Heart left ventricle (tissue), 16 donors: ENCODE data around the gene GADL1. TPM values are rescaled to one million over a fixed set of nuclear protein-coding genes. Genes with fewer than 3 reads are reported as not detected.
A peak's percentile ranks its signal among the peaks of the same experiment; 100 is the strongest.

Experiments
- ATAC-seq, 4 donors: fragments of 200-7000 bp; cut with Tn5 transposase; one replicate each; pipeline ENCODE4 v1.9.1; 2020 to 2022; ENCODE audit warnings: moderate library complexity in 4 of 4, mild to moderate bottlenecking in 3 of 4, moderate number of reproducible peaks in 1 of 4
- DNase-seq, 5 donors: peaks; one replicate each; pipeline ENCODE4 v3.0.0-alpha.2; 2020
- H3K27ac ChIP-seq, 12 donors: fragments of 200-600 bp; sonication (generic) in 4 of 12; one replicate each; pipeline versions ENCODE4 v1.5.0 to v1.8.0; 2016 to 2022; ENCODE audit warnings: mild to moderate bottlenecking in 2 of 12
- H3K27me3 ChIP-seq, 9 donors: fragments of 200-600 bp; sonication (generic) in 2 of 9; one replicate each; pipeline versions ENCODE4 v1.5.1 to v1.8.0; 2016 to 2022; ENCODE audit warnings: mild to moderate bottlenecking in 3 of 9
- H3K36me3 ChIP-seq, 9 donors: fragments of 200-600 bp; sonication (generic) in 2 of 9; one replicate each; pipeline versions ENCODE4 v1.5.0 to v1.8.0; 2018 to 2022; ENCODE audit warnings: mild to moderate bottlenecking in 2 of 9
- H3K4me1 ChIP-seq, 12 donors: fragments of 200-600 bp; sonication (generic) in 4 of 12; one replicate each; pipeline versions ENCODE4 v1.5.0 to v1.8.0; 2016 to 2022; ENCODE audit warnings: mild to moderate bottlenecking in 3 of 12
- H3K4me3 ChIP-seq, 12 donors: fragments of 200-600 bp; sonication (generic) in 4 of 12; one replicate each; pipeline versions ENCODE4 v1.5.0 to v1.8.0; 2017 to 2022; ENCODE audit warnings: mild to moderate bottlenecking in 9 of 12, moderate library complexity in 4 of 12
- H3K9me3 ChIP-seq, 12 donors: fragments of 200-600 bp; sonication (generic) in 4 of 12; one replicate each; pipeline versions ENCODE4 v1.5.0 to v1.8.0; 2016 to 2022; ENCODE audit warnings: mild to moderate bottlenecking in 1 of 12
- POLR2A ChIP-seq, 2 donors: fragments of 450-650 bp; IDR thresholded peaks; one replicate each; pipeline ENCODE4 v1.6.1; 2017; ENCODE audit warnings: antibody characterized with exemption in 2 of 2, mild to moderate bottlenecking in 2 of 2, moderate library complexity in 2 of 2
- WGBS, 4 donors: extraction: QIAGEN DNeasy Blood & Tissue Kit in 2 of 4; methylation state at CpG; one replicate each; pipeline versions ENCODE4 v1.1.5 to v1.1.7; 2013 to 2018; 5-methylcytosine and 5-hydroxymethylcytosine counted together
- intact Hi-C, 10 donors: fragments of 100-400 bp; cut with DNase I; formaldehyde crosslinking; loops; one replicate each; pipeline versions ENCODE4 v1.11.1 to v1.14.2; 2022
- polyA plus RNA-seq, 2 donors: library from polyadenylated mRNA; stranded (reverse); fragments of 200-250 nt; gene quantifications; one replicate each; pipeline ENCODE4 v1.2.3, GENCODE V29; 2013
- total RNA-seq, 9 donors: library from RNA; depleted of rRNA in 2 of 9; stranded (reverse); fragments of >200 nt in 2 of 9; fragmentation: NEBNext Ultra II Directional in 3 of 9; extraction: Animal tissue kit (Norgen Biotek cat#: 25700) in 3 of 9; gene quantifications; one replicate each; pipeline versions ENCODE4 v1.1.0 to v1.2.4, GENCODE V29; 2016 to 2023
- TF ChIP-seq, protein P1 (sequence below), 12 donors: fragments of 200-600 bp; sonication (generic) in 4 of 12; IDR thresholded peaks; one replicate each; pipeline versions ENCODE4 v1.5.0 to v1.8.0; 2018 to 2022; ENCODE audit warnings: antibody characterized with exemption in 12 of 12, mild to moderate bottlenecking in 5 of 12
- donor health status: ischemic (EF 13 %, LVEDD 7.1; RV severe dilation, severe dysfunction).
- donor health status: healthy with polysubstance abuse.
- donor health status: DM: no; HTN: yes; CAD: no.
- donor health status: DM: no; HTN: no; CAD: no.
- donor health status: ischemic (EF 25% LVEDD 6.9; RV normal size, moderate dysfunction).
- donor health status: ischemic (EF 25% LVEDD 5.7; RV mildly dilated, moderate dysfunction).
- donor health status: healthy.
- donor health status: DM: yes; HTN: yes; CAD: no.
- donor health status: ischemic (EF 35%, LVEDD 5.7; RV mildly dilated, moderate dysfunction).
- donor health status: nonischemic (EF 11% LVEDD 7.7; RV severe dilation, severe dysfunction).
- donor health status: DM: yes; HTN: yes; CAD: no.
- donor health status: PGD.
- donor health status: ischemic (EF 29% LVEDD 5.4; RV normal size, mild dysfunction).
- donor health status: nonischemic (EF 23%, LVEDD 6.1; RV moderate dilation, normal function).

Gene GADL1
- total and polyA plus RNA-seq, 11 donors = 0.03 to 0.59 (median 0.18) TPM; not detected in 3

DNA sequence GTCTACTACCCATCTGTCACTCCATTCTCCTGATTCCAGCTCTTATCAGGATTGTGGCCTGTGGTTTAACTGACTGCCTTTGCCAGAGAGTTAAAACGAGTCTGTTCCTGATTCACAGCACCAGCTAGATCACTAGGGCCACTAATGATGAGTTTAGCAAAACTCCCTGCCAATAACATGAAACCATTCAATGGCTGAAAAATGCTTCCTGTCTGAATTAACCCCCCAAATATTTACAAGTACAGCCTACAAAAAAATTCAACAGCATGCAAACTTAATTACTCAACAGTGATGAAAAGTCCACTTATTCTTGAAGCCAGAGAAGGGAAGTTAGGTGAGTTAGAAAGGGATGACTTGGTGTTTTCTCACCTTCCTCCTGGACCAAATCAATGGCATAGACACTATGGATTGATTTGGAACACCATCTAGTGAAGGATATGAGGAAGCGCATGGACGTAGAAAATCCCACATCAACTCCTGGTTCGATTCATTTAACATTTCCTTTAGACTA, 146.6 kb downstream of the GADL1 start:
- no peaks in the 10 kb centered on the region for H3K27me3 ChIP-seq
- 43 to 55% (median 53%) methylated on average over 4 of the region's 4 CpGs for WGBS, 4 donors
- peaks cover 0 to 36% (median 0%) of the 10 kb centered on the region in 12 donors for H3K4me1 ChIP-seq
- H3K9me3 ChIP-seq = no peaks in the 10 kb centered on the region
- no peak overlapping the region for H3K27ac ChIP-seq
- intact Hi-C loops = loop anchor here in 7 of 10 donors (2.0 to 10.0 kb wide), 6 partner anchors 633 to 733 kb away; no protein-coding TSS in a partner anchor
- no peak for TF ChIP-seq POLR2A (IDR thresholded peaks at IDR 0.05)
- TF ChIP-seq, protein P1, sequence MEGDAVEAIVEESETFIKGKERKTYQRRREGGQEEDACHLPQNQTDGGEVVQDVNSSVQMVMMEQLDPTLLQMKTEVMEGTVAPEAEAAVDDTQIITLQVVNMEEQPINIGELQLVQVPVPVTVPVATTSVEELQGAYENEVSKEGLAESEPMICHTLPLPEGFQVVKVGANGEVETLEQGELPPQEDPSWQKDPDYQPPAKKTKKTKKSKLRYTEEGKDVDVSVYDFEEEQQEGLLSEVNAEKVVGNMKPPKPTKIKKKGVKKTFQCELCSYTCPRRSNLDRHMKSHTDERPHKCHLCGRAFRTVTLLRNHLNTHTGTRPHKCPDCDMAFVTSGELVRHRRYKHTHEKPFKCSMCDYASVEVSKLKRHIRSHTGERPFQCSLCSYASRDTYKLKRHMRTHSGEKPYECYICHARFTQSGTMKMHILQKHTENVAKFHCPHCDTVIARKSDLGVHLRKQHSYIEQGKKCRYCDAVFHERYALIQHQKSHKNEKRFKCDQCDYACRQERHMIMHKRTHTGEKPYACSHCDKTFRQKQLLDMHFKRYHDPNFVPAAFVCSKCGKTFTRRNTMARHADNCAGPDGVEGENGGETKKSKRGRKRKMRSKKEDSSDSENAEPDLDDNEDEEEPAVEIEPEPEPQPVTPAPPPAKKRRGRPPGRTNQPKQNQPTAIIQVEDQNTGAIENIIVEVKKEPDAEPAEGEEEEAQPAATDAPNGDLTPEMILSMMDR (IDR thresholded peaks at IDR 0.05) = peak; percentile 32 to 73 (median 56)
- no peaks in the 10 kb centered on the region for H3K36me3 ChIP-seq
- ATAC-seq (peak in 3 of 4 donors; percentile 53 to 67 (median 60)), DNase-seq (no peak)
- no peak overlapping the region for H3K4me3 ChIP-seq

DNA sequence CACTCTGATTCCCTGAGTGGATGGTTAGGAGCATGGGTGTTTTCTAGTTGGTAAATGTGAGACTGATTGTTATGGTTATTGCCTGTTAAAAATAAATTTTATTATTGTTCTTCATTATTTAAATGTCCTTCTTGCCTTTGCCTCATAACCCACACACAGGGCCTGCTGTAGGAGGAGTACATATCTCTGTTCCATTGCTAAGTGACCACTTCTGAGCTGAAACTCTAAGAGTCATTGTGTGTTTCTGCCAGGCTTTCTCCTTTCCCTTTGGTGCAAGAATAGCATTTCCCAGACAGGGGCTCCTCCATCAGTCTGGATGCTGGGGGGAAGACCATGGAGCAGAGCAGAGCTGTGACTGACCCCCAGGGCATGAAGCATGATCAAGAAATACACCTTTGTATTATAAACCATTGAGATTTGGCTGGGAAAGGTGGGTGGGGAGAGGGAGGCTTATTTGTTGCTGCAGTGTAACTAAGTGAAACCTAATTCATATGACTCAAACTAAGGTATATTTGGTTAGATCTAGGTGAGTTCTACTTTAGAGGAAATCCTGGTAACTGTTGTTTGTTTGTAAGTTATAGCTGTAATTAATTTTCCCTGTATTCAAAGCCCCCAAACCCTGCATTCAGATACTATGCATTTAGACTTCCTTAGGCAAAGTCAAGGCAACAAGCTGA, 150.7 kb downstream of the GADL1 start:
- no peak overlapping the region for H3K27ac ChIP-seq
- no peaks in the 10 kb centered on the region for H3K27me3 ChIP-seq
- intact Hi-C loops = loop anchor here in 2 of 10 donors (10.0 kb wide), 3 partner anchors 629 to 729 kb away; no protein-coding TSS in a partner anchor
- ATAC-seq (no peak), DNase-seq (no peak)
- TF ChIP-seq POLR2A (IDR thresholded peaks at IDR 0.05) = no peak
- TF ChIP-seq, protein P1 (IDR thresholded peaks at IDR 0.05) = no peak
- no peak overlapping the region for H3K4me3 ChIP-seq
- H3K9me3 ChIP-seq = no peaks in the 10 kb centered on the region
- H3K36me3 ChIP-seq = no peaks in the 10 kb centered on the region
- H3K4me1 ChIP-seq = peaks cover 0 to 27% (median 0%) of the 10 kb centered on the region in 12 donors

DNA sequence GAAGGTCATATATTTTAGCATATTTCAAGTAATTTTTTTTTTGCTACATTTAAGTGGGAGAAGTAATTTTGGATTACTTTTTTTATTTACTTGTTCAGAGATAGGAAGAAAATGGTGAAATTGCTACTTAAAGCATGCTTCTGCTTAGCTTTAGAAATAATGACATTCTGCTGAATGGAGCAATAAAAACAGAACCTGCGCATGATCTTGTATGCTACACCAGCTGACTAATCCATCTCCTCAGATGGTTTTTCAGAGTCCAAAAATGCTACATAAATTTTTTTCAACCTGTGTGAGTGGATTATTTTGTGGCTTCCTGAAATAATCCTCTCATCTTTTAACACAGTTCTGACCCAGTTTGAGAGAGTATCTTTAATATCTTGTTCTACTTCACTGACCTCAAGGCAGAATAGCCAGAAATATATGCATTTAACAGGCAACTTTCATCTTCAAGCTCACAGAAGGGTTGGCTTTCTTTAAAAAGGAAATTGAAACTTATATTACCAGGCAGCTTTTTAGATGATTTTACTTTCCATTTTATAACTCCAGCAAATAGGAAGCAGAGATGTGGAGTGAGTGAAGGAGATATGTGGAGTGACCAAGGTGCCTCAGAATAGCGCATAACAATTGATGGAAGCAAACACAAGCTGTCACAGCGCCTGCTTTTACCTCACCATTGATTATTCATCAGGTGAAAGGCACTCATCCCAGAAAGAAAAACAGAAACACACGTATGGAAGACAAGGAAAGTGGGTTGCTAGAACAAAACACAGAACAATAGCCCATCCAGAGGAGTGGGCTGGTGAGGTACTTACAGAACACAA, 151.5 kb downstream of the GADL1 start:
- Histone ChIP-seq H3K4me3 (no peak overlapping the region), H3K4me1 (peaks cover 0 to 22% (median 0%) of the 10 kb centered on the region in 12 donors), H3K27ac (no peak overlapping the region), H3K36me3 (no peaks in the 10 kb centered on the region), H3K27me3 (no peaks in the 10 kb centered on the region), H3K9me3 (no peaks in the 10 kb centered on the region)
- no peak for DNase-seq
- intact Hi-C loops = loop anchor here in 2 of 10 donors (10.0 kb wide), 3 partner anchors 628 to 728 kb away; no protein-coding TSS in a partner anchor
- TF ChIP-seq, protein P1 (IDR thresholded peaks at IDR 0.05) = no peak
- no peak for TF ChIP-seq POLR2A (IDR thresholded peaks at IDR 0.05)
- ATAC-seq = no peak
- WGBS, 4 donors = 84 to 96% (median 94%) methylated on average over 4 of the region's 4 CpGs

DNA sequence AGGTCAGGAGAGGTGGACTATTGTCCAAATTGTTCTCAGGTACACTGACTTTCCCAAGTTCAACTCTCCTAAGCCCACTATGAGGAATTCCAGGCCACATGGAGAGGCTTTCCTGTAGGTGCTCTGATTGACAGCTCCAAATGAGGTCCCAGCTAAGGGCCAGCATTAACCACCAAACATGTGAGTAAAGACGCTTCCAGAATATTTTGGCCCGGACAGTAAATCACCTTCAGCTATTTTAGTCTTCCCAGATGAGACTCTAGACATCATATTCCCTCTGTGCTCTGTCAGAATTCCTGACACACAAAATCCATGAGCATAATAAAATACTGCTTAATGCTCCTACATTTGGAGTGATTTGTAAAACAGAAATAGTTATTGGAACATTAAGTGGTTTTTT, 152.6 kb downstream of the GADL1 start:
- H3K4me1 ChIP-seq = peaks cover 0 to 11% (median 0%) of the 10 kb centered on the region in 12 donors
- no peaks in the 10 kb centered on the region for H3K9me3 ChIP-seq
- no peak for ATAC-seq
- H3K4me3 ChIP-seq = no peak overlapping the region
- no peaks in the 10 kb centered on the region for H3K27me3 ChIP-seq
- no peak for DNase-seq
- WGBS, 4 donors = 56 to 60% (median 59%) methylated on average over 2 of the region's 2 CpGs
- H3K36me3 ChIP-seq = no peaks in the 10 kb centered on the region
- intact Hi-C loops = loop anchor here in 2 of 10 donors (10.0 kb wide), 3 partner anchors 627 to 727 kb away; no protein-coding TSS in a partner anchor
- TF ChIP-seq, protein P1 (IDR thresholded peaks at IDR 0.05) = no peak
- TF ChIP-seq POLR2A (IDR thresholded peaks at IDR 0.05) = no peak
- H3K27ac ChIP-seq = no peak overlapping the region
